ENCODE data around the gene KYNU. TPM values are rescaled to one million over a fixed set of nuclear protein-coding genes. Genes with fewer than 3 reads are reported as not detected.
"Not testable (repeated sequence)": the region's sequence is repeated elsewhere in the genome, so short reads cannot be mapped to it uniquely, and the experiment has no call there.

The KYNU gene
- total RNA-seq, 1 experiment from 2014 or later, result 78.7 TPM

- no peak for DNase-seq
- Mint-ChIP-seq H3K4me3 (ENCODE audit: low read depth, unreplicated experiment) (peak overlapping the region; percentile 91), H3K27me3 (ENCODE audit: unreplicated experiment) (no peaks in the 10 kb centered on the region), H3K4me1 (ENCODE audit: low read depth, unreplicated experiment) (peaks cover 60% of the 10 kb centered on the region), H3K27ac (ENCODE audit: unreplicated experiment) (peak overlapping the region; percentile 74), H3K9me3 (ENCODE audit: low read depth, unreplicated experiment) (no peaks in the 10 kb centered on the region), H3K36me3 (ENCODE audit: insufficient read depth, unreplicated experiment) (peaks cover 63% of the 10 kb centered on the region)
- TSS peak; percentile 29 for BruUV-seq (replicated peaks)
- CTCF ChIA-PET, result interaction anchor here (1.3 to 1.4 kb wide), 2 partner anchors 102 to 196 kb away, joined by 3 to 6 read pairs; no protein-coding TSS in a partner anchor
- intact Hi-C loops (cut with micrococcal nuclease; ENCODE audit: unreplicated experiment), result no loop called here
- no peak for TF ChIP-seq CTCF (IDR thresholded peaks at IDR 0.05; ENCODE audit: unreplicated experiment)
Measured at GRCh38 chr2:142878031-142878678, 691 bp downstream of the KYNU start.

DNA sequence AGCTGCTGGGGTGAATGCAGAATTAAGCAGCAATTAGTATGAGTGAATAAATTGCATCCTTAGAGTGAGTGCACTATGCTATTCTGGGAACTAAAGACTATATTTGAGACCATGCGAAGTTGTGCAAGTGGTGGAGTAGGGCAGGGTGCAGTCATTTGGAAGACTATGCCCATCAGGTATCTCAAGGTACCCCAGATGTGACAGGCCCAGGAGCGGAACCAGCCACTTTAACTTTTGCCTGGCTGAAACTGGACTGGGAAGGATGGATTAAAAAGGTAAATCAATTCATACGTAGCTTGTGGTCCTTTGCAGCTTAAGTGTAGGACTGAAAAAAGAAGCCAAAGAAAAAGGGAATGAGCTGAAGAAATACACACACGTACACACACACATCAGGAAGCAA lies 1.7 kb downstream of the KYNU start:
- peaks cover 59% of the 10 kb centered on the region for H3K4me1 Mint-ChIP-seq (ENCODE audit: low read depth, unreplicated experiment)
- H3K4me3 Mint-ChIP-seq (ENCODE audit: low read depth, unreplicated experiment), result peak overlapping the region; percentile 91
- H3K9me3 Mint-ChIP-seq (ENCODE audit: low read depth, unreplicated experiment), result no peaks in the 10 kb centered on the region
- CTCF ChIA-PET, result interaction anchor here (1.2 to 1.6 kb wide), 2 partner anchors 19 to 101 kb away, joined by 4 to 5 read pairs; no protein-coding TSS in a partner anchor
- no TSS peak for BruUV-seq (replicated peaks)
- no peak for TF ChIP-seq CTCF (IDR thresholded peaks at IDR 0.05; ENCODE audit: unreplicated experiment)
- intact Hi-C loops (cut with micrococcal nuclease; ENCODE audit: unreplicated experiment), result no loop called here
- H3K27ac Mint-ChIP-seq (ENCODE audit: unreplicated experiment), result peak overlapping the region; percentile 93
- peaks cover 61% of the 10 kb centered on the region for H3K36me3 Mint-ChIP-seq (ENCODE audit: insufficient read depth, unreplicated experiment)
- no peaks in the 10 kb centered on the region for H3K27me3 Mint-ChIP-seq (ENCODE audit: unreplicated experiment)
- DNase-seq, result no peak

GRCh38 chr2:142880279-142880678 lies 2.8 kb downstream of the KYNU start:
- no peak for DNase-seq
- H3K4me3 Mint-ChIP-seq (ENCODE audit: low read depth, unreplicated experiment), result peak overlapping the region; percentile 91

DNA sequence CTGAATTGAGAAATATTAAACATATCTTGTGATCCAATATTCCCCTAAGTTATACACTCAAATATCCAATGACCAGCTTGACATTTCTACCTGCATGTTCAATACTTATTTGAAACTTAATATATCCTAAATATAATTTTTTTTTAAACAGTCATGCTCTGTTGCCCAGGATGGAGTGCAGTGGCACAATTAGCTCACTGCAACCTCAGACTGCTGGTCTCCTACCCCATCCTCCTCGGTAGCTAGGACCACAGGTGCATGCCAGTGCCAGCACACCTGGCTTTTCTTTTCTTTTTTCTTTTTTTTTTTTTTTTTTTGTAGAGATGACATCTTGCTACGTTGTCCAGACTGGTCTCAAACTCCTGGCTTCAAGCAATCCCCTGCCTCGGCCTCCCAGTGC lies 4.2 kb downstream of the KYNU start:
- Mint-ChIP-seq H3K9me3 (ENCODE audit: low read depth, unreplicated experiment) (no peaks in the 10 kb centered on the region), H3K36me3 (ENCODE audit: insufficient read depth, unreplicated experiment) (peaks cover 71% of the 10 kb centered on the region), H3K27me3 (ENCODE audit: unreplicated experiment) (no peaks in the 10 kb centered on the region), H3K4me3 (ENCODE audit: low read depth, unreplicated experiment) (peak overlapping the region; percentile 91), H3K4me1 (ENCODE audit: low read depth, unreplicated experiment) (peaks cover 51% of the 10 kb centered on the region), H3K27ac (ENCODE audit: unreplicated experiment) (no peak overlapping the region)
- intact Hi-C loops (cut with micrococcal nuclease; ENCODE audit: unreplicated experiment), result no loop called here
- TF ChIP-seq CTCF (IDR thresholded peaks at IDR 0.05; ENCODE audit: unreplicated experiment), result no peak
- CTCF ChIA-PET, result no interaction called here
- BruUV-seq (replicated peaks), result no TSS peak
- no peak for DNase-seq

More at GRCh38 chr2:142880279-142880678, 2.8 kb downstream of the KYNU start:
- no TSS peak for BruUV-seq (replicated peaks)
- H3K27ac Mint-ChIP-seq (ENCODE audit: unreplicated experiment), result peak overlapping the region; percentile 28
- intact Hi-C loops (cut with micrococcal nuclease; ENCODE audit: unreplicated experiment), result no loop called here
- H3K9me3 Mint-ChIP-seq (ENCODE audit: low read depth, unreplicated experiment), result no peaks in the 10 kb centered on the region
- H3K4me1 Mint-ChIP-seq (ENCODE audit: low read depth, unreplicated experiment), result peaks cover 49% of the 10 kb centered on the region
- H3K27me3 Mint-ChIP-seq (ENCODE audit: unreplicated experiment), result no peaks in the 10 kb centered on the region
- H3K36me3 Mint-ChIP-seq (ENCODE audit: insufficient read depth, unreplicated experiment), result peaks cover 58% of the 10 kb centered on the region
- CTCF ChIA-PET, result interaction anchor here (1.6 kb wide), 1 partner anchor 20 kb away, joined by 4 read pairs; no protein-coding TSS in a partner anchor
- TF ChIP-seq CTCF (IDR thresholded peaks at IDR 0.05; ENCODE audit: unreplicated experiment), result no peak

DNA sequence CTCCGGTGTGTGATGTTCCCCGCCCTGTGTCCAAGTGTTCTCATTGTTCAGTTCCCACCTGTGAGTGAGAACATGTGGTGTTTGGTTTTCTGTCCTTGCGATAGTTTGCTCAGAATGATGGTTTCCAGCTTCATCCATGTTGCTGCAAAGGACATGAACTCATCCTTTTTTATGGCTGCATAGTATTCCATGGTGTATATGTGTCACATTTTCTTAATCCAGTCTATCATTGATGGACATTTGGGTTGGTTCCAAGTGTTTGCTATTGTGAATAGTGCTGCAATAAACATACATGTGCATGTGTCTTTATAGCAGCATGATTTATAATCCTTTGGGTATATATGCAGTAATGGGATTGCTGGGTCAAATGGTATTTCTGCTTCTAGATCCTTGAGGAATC lies 5.0 kb downstream of the KYNU start:
- BruUV-seq (replicated peaks); intact Hi-C loops (cut with micrococcal nuclease; ENCODE audit: unreplicated experiment); H3K27me3 Mint-ChIP-seq (ENCODE audit: unreplicated experiment); H3K27ac Mint-ChIP-seq (ENCODE audit: unreplicated experiment); CTCF ChIA-PET; DNase-seq; H3K9me3 Mint-ChIP-seq (ENCODE audit: low read depth, unreplicated experiment): not testable (repeated sequence)
- peaks cover 44% of the 10 kb centered on the region for H3K4me1 Mint-ChIP-seq (ENCODE audit: low read depth, unreplicated experiment)
- H3K36me3 Mint-ChIP-seq (ENCODE audit: insufficient read depth, unreplicated experiment), result peaks cover 73% of the 10 kb centered on the region
- H3K4me3 Mint-ChIP-seq (ENCODE audit: low read depth, unreplicated experiment), result peak overlapping the region; percentile 0
